Neural cell (in vitro differentiated cells): ENCODE results near the gene FZD7. TPM values are rescaled to one million over a fixed set of nuclear protein-coding genes. Genes with fewer than 3 reads are reported as not detected.

ENCODE experiments used
- H2AFZ ChIP-seq: fragments of 200-600, 300-800 bp; sonication (generic), shearing (Covaris generic); 2 replicates; pipeline ENCODE4 v1.6.0; 2014; ENCODE audit warnings: low read depth, mild to moderate bottlenecking, antibody characterized with exemption, low read length, moderate library complexity
- H3F3A ChIP-seq: fragments of 200-600 bp; shearing (Covaris generic); 2 replicates; pipeline ENCODE4 v1.6.1; 2016; ENCODE audit warnings: mild to moderate bottlenecking, moderate library complexity, mixed read lengths, antibody characterized with exemption, low read length; ENCODE audit not compliant: insufficient read depth, poor library complexity, severe bottlenecking
- H3K27ac ChIP-seq: fragments of 200-600, 300-800 bp; sonication (generic), shearing (Covaris generic); 2 replicates; pipeline ENCODE4 v1.5.1; 2014; ENCODE audit warnings: mild to moderate bottlenecking, low read length, moderate library complexity
- H3K27me3 ChIP-seq: fragments of 300-800, 200-600 bp; sonication (generic), shearing (Covaris generic); 2 replicates; pipeline ENCODE4 v1.6.0; 2014; ENCODE audit warnings: mild to moderate bottlenecking, low read depth, low read length, moderate library complexity; ENCODE audit not compliant: insufficient read depth
- H3K36me3 ChIP-seq: fragments of 300-800, 200-600 bp; sonication (generic), shearing (Covaris generic); 2 replicates; pipeline ENCODE4 v1.5.1; 2014; ENCODE audit warnings: mild to moderate bottlenecking, antibody characterized with exemption, low read length, moderate library complexity; ENCODE audit not compliant: insufficient read depth
- H3K4me2 ChIP-seq: fragments of 300-800, 200-600 bp; sonication (generic), shearing (Covaris generic); 2 replicates; pipeline ENCODE4 v1.6.0; 2014; ENCODE audit warnings: mild to moderate bottlenecking, low read length
- H3K4me3 ChIP-seq: fragments of 300-800, 200-600 bp; sonication (generic), shearing (Covaris generic); 2 replicates; pipeline ENCODE4 v1.5.1; 2014; ENCODE audit warnings: mild to moderate bottlenecking, low read length, moderate library complexity
- H3K79me2 ChIP-seq: fragments of 200-600 bp; shearing (Covaris generic); replicated peaks from 2 replicates; pipeline ENCODE4 v1.6.0; 2014; ENCODE audit warnings: mild to moderate bottlenecking, low read length, moderate library complexity; ENCODE audit not compliant: insufficient read depth
- H3K9ac ChIP-seq: fragments of 300-800, 200-600 bp; sonication (generic), shearing (Covaris generic); 2 replicates; pipeline ENCODE4 v1.6.1; 2016; ENCODE audit warnings: mild to moderate bottlenecking, low read length, mixed read lengths
- H3K9me2 ChIP-seq: fragments of 200-600 bp; shearing (Covaris generic); 2 replicates; pipeline ENCODE4 v1.6.1; 2016; ENCODE audit warnings: mild to moderate bottlenecking, low read length, mixed read lengths; ENCODE audit not compliant: insufficient read depth
- H3K9me3 ChIP-seq: fragments of 200-600, 300-800 bp; sonication (generic), shearing (Covaris generic); 2 replicates; pipeline ENCODE4 v1.6.1; 2016; ENCODE audit warnings: mild to moderate bottlenecking, mixed run types, low read length, moderate library complexity, mixed read lengths
- H4K20me1 ChIP-seq: fragments of 200-600 bp; shearing (Covaris generic); 2 replicates; pipeline ENCODE4 v1.6.1; 2016; ENCODE audit warnings: mild to moderate bottlenecking, mixed run types; ENCODE audit not compliant: insufficient read depth
- EP300 ChIP-seq: fragments of 450-650 bp; conservative IDR thresholded peaks from 2 replicates; pipeline ENCODE4 v1.6.1; 2014; ENCODE audit warnings: antibody characterized with exemption, mild to moderate bottlenecking, moderate library complexity; ENCODE audit not compliant: poor library complexity, severe bottlenecking
- EZH2 ChIP-seq: fragments of 200-600, 300-800 bp; shearing (Covaris generic), sonication (generic); IDR thresholded peaks from 2 replicates; pipeline ENCODE4 v1.6.1; 2014; ENCODE audit warnings: antibody characterized with exemption, low read length, borderline replicate concordance, mild to moderate bottlenecking; ENCODE audit not compliant: insufficient read depth, poor library complexity, severe bottlenecking
- MXI1 ChIP-seq: fragments of 450-650 bp; conservative IDR thresholded peaks from 2 replicates; pipeline ENCODE4 v1.6.1; 2014; ENCODE audit warnings: antibody characterized with exemption, mild to moderate bottlenecking; ENCODE audit not compliant: poor library complexity, severe bottlenecking
- POLR2AphosphoS5 ChIP-seq: IDR thresholded peaks from 2 replicates; pipeline ENCODE4 v1.6.1; 2012
- RAD21 ChIP-seq: fragments of 450-650 bp; conservative IDR thresholded peaks from 2 replicates; pipeline ENCODE4 v1.6.1; 2014; ENCODE audit warnings: antibody characterized with exemption, mild to moderate bottlenecking, moderate library complexity
- SMC3 ChIP-seq: fragments of 450-650 bp; conservative IDR thresholded peaks from 2 replicates; pipeline ENCODE4 v1.6.1; 2014; ENCODE audit warnings: antibody characterized with exemption, mild to moderate bottlenecking, moderate library complexity; ENCODE audit not compliant: poor library complexity
- TAF1 ChIP-seq: IDR thresholded peaks from 2 replicates; pipeline ENCODE4 v1.6.1; 2012; ENCODE audit warnings: low read depth
- polyA plus RNA-seq: library from polyadenylated mRNA; depleted of rRNA; stranded (reverse); fragments of >200 nt; gene quantifications from 2 replicates; pipeline ENCODE4 v1.2.3, GENCODE V29; 2014
- TF ChIP-seq, protein P1 (sequence below): fragments of 450-650 bp; IDR thresholded peaks from 2 replicates; pipeline ENCODE4 v1.5.1; 2014; ENCODE audit warnings: antibody characterized with exemption, mild to moderate bottlenecking, moderate library complexity; ENCODE audit not compliant: poor library complexity, severe bottlenecking
- TF ChIP-seq, protein P2 (sequence below): IDR thresholded peaks from 2 replicates; pipeline ENCODE4 v1.6.1; 2012; ENCODE audit warnings: borderline replicate concordance

Gene FZD7
- polyA plus RNA-seq, 1 donor from 2014 or later = 1.8 TPM

DNA sequence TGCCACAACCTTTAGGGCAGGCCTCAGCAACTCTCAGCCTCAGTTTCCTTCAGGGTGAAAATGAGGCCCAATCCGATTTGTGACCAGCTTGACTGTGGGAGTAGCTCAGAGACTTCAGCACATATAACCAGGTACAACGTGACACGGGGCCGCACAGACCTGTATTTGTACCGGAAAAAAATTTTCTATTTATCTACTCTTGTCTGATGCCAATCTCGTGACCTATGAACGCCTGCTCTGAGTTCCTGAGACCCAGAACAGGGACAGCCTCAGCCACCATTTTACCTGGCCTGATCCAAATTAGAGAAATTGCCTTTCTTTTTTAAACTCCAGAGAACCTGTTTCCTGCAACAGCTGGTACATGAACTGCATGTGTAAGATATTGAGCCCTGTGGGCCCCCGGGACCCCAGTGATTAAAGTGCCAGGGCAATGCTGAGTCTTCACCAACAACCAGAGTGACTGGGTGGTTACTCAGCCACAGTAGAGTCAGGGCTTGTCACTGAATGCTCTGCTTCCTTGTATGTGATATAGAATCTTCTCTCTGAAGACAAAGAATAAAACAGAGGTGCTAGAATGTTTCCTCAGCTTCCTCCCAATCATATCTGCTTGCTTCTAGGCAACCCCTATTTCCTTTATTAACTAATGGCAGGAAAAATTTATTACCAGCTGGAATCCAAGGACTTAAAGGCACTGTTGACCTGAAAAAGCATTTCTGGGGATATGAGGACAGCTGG is 47.8 kb upstream of the FZD7 start (continued):
- no peak for TF ChIP-seq SMC3

DNA sequence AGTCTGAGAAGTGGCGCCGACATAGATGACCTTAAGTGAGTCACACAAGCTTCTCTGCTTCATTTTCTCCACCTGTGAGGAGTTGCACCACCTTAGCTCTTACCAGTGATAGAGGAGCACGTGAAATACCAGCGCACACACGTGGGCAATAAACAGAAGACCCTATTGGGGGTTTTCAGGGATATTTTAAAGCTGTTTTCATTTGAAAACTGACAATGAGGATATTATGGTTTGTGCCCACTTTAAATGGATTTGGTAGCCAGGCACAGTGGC is 47.3 kb upstream of the FZD7 start:
- no peaks in the 10 kb centered on the region for H3K9me2 ChIP-seq
- no peak overlapping the region for H2AFZ ChIP-seq
- H3K79me2 ChIP-seq = no peaks in the 10 kb centered on the region
- no peaks in the 10 kb centered on the region for H3K36me3 ChIP-seq
- no peaks in the 10 kb centered on the region for H3F3A ChIP-seq
- no peak overlapping the region for H3K9ac ChIP-seq
- TF ChIP-seq EP300 (no peak), POLR2AphosphoS5 (no peak), MXI1 (no peak), RAD21 (no peak), SMC3 (no peak), TAF1 (no peak), EZH2 (no peak)
- TF ChIP-seq, protein P1, sequence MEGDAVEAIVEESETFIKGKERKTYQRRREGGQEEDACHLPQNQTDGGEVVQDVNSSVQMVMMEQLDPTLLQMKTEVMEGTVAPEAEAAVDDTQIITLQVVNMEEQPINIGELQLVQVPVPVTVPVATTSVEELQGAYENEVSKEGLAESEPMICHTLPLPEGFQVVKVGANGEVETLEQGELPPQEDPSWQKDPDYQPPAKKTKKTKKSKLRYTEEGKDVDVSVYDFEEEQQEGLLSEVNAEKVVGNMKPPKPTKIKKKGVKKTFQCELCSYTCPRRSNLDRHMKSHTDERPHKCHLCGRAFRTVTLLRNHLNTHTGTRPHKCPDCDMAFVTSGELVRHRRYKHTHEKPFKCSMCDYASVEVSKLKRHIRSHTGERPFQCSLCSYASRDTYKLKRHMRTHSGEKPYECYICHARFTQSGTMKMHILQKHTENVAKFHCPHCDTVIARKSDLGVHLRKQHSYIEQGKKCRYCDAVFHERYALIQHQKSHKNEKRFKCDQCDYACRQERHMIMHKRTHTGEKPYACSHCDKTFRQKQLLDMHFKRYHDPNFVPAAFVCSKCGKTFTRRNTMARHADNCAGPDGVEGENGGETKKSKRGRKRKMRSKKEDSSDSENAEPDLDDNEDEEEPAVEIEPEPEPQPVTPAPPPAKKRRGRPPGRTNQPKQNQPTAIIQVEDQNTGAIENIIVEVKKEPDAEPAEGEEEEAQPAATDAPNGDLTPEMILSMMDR = no peak
- TF ChIP-seq, protein P2, sequence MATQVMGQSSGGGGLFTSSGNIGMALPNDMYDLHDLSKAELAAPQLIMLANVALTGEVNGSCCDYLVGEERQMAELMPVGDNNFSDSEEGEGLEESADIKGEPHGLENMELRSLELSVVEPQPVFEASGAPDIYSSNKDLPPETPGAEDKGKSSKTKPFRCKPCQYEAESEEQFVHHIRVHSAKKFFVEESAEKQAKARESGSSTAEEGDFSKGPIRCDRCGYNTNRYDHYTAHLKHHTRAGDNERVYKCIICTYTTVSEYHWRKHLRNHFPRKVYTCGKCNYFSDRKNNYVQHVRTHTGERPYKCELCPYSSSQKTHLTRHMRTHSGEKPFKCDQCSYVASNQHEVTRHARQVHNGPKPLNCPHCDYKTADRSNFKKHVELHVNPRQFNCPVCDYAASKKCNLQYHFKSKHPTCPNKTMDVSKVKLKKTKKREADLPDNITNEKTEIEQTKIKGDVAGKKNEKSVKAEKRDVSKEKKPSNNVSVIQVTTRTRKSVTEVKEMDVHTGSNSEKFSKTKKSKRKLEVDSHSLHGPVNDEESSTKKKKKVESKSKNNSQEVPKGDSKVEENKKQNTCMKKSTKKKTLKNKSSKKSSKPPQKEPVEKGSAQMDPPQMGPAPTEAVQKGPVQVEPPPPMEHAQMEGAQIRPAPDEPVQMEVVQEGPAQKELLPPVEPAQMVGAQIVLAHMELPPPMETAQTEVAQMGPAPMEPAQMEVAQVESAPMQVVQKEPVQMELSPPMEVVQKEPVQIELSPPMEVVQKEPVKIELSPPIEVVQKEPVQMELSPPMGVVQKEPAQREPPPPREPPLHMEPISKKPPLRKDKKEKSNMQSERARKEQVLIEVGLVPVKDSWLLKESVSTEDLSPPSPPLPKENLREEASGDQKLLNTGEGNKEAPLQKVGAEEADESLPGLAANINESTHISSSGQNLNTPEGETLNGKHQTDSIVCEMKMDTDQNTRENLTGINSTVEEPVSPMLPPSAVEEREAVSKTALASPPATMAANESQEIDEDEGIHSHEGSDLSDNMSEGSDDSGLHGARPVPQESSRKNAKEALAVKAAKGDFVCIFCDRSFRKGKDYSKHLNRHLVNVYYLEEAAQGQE = no peak
- no peaks in the 10 kb centered on the region for H3K9me3 ChIP-seq
- no peak overlapping the region for H3K27ac ChIP-seq
- no peak overlapping the region for H3K4me2 ChIP-seq
- no peak overlapping the region for H3K4me3 ChIP-seq
- H4K20me1 ChIP-seq = no peaks in the 10 kb centered on the region
- H3K27me3 ChIP-seq = no peaks in the 10 kb centered on the region

DNA sequence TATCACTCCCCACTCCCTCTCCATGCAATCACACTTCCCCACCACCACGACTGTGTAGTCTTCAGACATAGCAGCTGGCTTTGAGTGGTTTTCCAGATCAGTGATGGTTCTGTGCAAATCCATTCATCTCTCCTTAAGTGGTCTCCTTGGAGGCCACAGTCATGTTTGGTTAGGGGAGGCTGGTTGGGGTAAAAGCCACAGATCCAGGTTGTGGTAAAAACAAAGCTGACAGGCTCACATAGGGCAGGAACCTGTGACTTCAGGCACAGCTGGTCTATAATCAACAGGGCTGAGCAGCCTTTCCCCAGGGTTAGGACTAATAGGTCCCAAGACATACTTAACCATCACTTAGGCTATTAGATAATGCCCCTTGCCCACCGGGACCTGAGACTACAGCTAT is 46.2 kb upstream of the FZD7 start:
- H2AFZ ChIP-seq = no peak overlapping the region
- H3K9me3 ChIP-seq = no peaks in the 10 kb centered on the region
- no peak overlapping the region for H3K27ac ChIP-seq
- no peak overlapping the region for H3K4me3 ChIP-seq
- H3K79me2 ChIP-seq = no peaks in the 10 kb centered on the region
- no peaks in the 10 kb centered on the region for H3F3A ChIP-seq
- no peaks in the 10 kb centered on the region for H3K27me3 ChIP-seq
- H3K9ac ChIP-seq = no peak overlapping the region
- H3K9me2 ChIP-seq = no peaks in the 10 kb centered on the region
- TF ChIP-seq SMC3 (no peak), EP300 (no peak), POLR2AphosphoS5 (no peak), EZH2 (no peak), TAF1 (no peak), RAD21 (no peak), MXI1 (no peak)
- TF ChIP-seq, protein P1 = no peak
- TF ChIP-seq, protein P2 = no peak
- H3K4me2 ChIP-seq = no peak overlapping the region
- no peaks in the 10 kb centered on the region for H3K36me3 ChIP-seq
- no peaks in the 10 kb centered on the region for H4K20me1 ChIP-seq
